Thyroid gland (tissue), 4 donors: ENCODE results near the gene DUSP15.

Experiments used
- CTCF ChIP-seq, 6 experiments: fragments of 200-600 bp in 3 of 6; fragments of 450-650 bp in 3 of 6; sonication (generic) in 3 of 6; IDR thresholded peaks; one replicate each; pipeline ENCODE4 v1.5.1; 2016 to 2019; ENCODE audit warnings: antibody characterized with exemption in 6 of 6, mild to moderate bottlenecking in 2 of 6, inconsistent platforms in 1 of 6, moderate library complexity in 1 of 6
- POLR2A ChIP-seq, 2 donors: fragments of 450-650 bp; IDR thresholded peaks; one replicate each; pipeline ENCODE4 v1.6.1; 2017; ENCODE audit warnings: antibody characterized with exemption in 2 of 2, mild to moderate bottlenecking in 2 of 2, moderate library complexity in 1 of 2

DNA sequence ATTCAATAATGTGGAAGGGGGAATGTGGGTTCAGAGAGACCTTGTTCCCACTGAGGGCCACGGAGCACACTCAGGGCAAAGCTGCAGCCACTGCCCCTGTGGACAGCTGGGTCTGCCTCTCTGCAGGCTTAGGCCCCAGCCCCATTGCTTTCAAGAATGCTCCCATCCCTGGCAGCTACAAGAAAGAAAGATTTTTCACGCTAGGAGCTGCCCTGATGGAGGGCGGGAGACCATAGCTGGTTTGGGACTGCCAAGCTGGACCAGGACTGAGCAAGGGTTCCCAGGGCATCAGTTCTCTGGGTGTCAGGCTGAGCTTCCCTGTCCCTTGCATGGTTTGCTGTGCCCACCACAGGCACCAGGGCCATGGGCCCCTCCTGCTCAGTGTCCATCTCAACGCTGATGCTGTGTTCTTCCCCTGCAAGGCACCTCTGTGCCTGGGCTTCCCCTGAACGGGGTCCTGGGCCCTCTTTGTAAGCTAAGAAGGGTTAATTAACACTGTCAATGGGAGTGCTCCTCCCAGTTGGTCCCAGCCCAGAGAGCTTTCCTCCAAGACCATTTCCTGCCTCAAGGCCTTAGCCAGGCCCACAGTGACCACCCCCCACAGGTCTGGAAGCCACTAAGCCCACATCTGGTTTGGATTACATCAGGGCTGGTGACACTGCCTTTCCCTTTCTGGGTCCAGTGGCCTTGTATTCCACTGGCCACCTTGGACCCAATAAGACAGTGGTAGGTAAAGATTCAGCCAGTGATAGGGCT, 33.3 kb downstream of the DUSP15 start:
- no peak for TF ChIP-seq POLR2A (IDR thresholded peaks at IDR 0.05)
- no peak for TF ChIP-seq CTCF (IDR thresholded peaks at IDR 0.05)
